Sigmoid colon (tissue), 4 donors: ENCODE data around the gene RCAN1.

Experiments used
- EP300 ChIP-seq, 4 donors: sonication (generic); formaldehyde crosslinking; IDR thresholded peaks; one replicate each; pipeline ENCODE4 v1.6.1; 2017; ENCODE audit warnings: antibody characterized with exemption in 4 of 4
- POLR2A ChIP-seq, 2 donors: fragments of 450-650 bp; IDR thresholded peaks; one replicate each; pipeline ENCODE4 v1.6.1; 2016; ENCODE audit warnings: antibody characterized with exemption in 2 of 2, mild to moderate bottlenecking in 2 of 2, moderate library complexity in 2 of 2
- POLR2AphosphoS5 ChIP-seq, 4 donors: sonication (generic); formaldehyde crosslinking; IDR thresholded peaks; one replicate each; pipeline ENCODE4 v1.6.1; 2017; ENCODE audit warnings: antibody characterized with exemption in 4 of 4
- TF ChIP-seq, protein P1 (sequence below), 4 experiments: fragments of 450-650 bp in 3 of 4; fragments of 200-600 bp in 1 of 4; IDR thresholded peaks; one replicate each; pipeline ENCODE4 v1.5.1; 2016 to 2019; ENCODE audit warnings: antibody characterized with exemption in 4 of 4, mild to moderate bottlenecking in 3 of 4, moderate library complexity in 2 of 4

DNA sequence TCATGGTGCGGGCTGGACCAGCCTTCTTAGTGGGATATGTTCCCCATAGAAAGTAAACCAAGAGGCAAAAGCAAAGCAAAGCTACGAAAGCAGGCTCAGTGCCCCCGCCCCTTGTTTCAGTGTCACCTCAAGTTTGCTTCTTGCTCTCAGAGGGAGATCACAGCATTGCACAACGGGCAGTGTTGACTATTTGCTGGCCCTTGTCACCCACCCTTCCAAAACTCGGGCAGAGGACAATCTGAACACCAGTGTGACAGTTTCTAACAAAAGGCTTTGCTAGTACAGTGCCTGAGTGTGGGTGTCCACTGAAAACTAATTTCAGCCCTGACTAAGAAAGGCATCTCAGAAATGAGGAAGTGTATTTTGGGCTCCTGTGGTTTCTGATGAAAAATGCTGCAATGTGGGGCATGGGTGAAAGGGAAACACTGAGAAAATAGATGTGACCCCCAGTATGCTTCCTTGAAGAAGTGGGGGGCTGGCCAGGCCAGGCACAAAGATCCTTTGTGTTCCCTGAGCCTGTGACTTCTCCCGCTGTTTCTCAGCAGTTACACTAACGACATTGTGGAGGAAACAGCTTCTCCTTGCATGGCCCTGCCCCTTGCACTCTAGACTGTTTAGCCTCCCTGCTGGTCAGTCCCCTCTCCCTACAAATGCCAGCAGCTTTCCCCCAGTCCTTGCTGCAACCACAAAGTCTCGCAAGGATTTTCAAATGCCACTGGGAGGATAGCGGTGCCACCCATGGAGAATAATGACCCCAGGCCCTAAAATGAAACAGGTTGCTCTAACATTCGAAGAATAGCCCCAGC is 69.6 kb downstream of the RCAN1 start:
- TF ChIP-seq POLR2A (IDR thresholded peaks at IDR 0.05) (no peak), EP300 (IDR thresholded peaks at IDR 0.05) (peak in 1 of 4 donors; percentile 56), POLR2AphosphoS5 (IDR thresholded peaks at IDR 0.05) (peak; percentile 23 to 46 (median 29))
- TF ChIP-seq, protein P1, sequence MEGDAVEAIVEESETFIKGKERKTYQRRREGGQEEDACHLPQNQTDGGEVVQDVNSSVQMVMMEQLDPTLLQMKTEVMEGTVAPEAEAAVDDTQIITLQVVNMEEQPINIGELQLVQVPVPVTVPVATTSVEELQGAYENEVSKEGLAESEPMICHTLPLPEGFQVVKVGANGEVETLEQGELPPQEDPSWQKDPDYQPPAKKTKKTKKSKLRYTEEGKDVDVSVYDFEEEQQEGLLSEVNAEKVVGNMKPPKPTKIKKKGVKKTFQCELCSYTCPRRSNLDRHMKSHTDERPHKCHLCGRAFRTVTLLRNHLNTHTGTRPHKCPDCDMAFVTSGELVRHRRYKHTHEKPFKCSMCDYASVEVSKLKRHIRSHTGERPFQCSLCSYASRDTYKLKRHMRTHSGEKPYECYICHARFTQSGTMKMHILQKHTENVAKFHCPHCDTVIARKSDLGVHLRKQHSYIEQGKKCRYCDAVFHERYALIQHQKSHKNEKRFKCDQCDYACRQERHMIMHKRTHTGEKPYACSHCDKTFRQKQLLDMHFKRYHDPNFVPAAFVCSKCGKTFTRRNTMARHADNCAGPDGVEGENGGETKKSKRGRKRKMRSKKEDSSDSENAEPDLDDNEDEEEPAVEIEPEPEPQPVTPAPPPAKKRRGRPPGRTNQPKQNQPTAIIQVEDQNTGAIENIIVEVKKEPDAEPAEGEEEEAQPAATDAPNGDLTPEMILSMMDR (IDR thresholded peaks at IDR 0.05), result no peak
